Endothelial cell of umbilical vein (primary cell): ENCODE measurements around the gene GALNT2. TPM values are rescaled to one million over a fixed set of nuclear protein-coding genes. Genes with fewer than 3 reads are reported as not detected.

ENCODE experiments used
- BruUV-seq: library from RNA; stranded (reverse); fragments of 400-500 nt; replicated peaks from 2 replicates; lab custom pipeline; 2021; lab: Mats Ljungman, UMichigan
- CTCF ChIA-PET: fragments of 300-600, 350-600 bp; sonication (Branson Sonifier 250); formaldehyde crosslinking; loops from one replicate; lab custom pipeline; 2021; ENCODE audit warnings: antibody characterized with exemption, inconsistent platforms; lab: Charles Lee
- POLR2A ChIA-PET: fragments of 300-600, 350-600 bp; sonication (Branson Sonifier 250); formaldehyde crosslinking; loops from one replicate; lab custom pipeline; 2021; ENCODE audit warnings: antibody characterized with exemption, inconsistent platforms; lab: Charles Lee
- DNase-seq: peaks from one replicate; pipeline ENCODE4 v3.0.0-alpha.2; 2011; ENCODE audit warnings: low read depth, low spot score
- FAIRE-seq: peaks from 2 replicates; lab custom pipeline; 2011; peaks lifted over from hg19 to GRCh38; lab: Jason Lieb, UNC
- H2AFZ ChIP-seq: 2 replicates; pipeline ENCODE4 v1.6.0; 2012; ENCODE audit warnings: low read depth, low read length, control low read depth, inconsistent platforms
- H3K27ac ChIP-seq: 2 replicates; pipeline ENCODE4 v1.5.1; 2011; ENCODE audit warnings: low read depth, mild to moderate bottlenecking, control low read depth, low read length, moderate library complexity; ENCODE audit not compliant: insufficient read depth
- H3K27me3 ChIP-seq, 2 experiments: 2 replicates each; pipeline versions ENCODE4 v1.6.0 to v1.6.1; 2011; ENCODE audit warnings: low read length in 2 of 2, mixed read lengths in 1 of 2; ENCODE audit not compliant: control insufficient read depth in 2 of 2, insufficient read depth in 2 of 2
- H3K36me3 ChIP-seq, 2 experiments: 2 replicates in 1 of 2; 3 replicates in 1 of 2; pipeline ENCODE4 v1.5.1; 2011; ENCODE audit warnings: low read length in 2 of 2, mild to moderate bottlenecking in 1 of 2, moderate library complexity in 1 of 2; ENCODE audit not compliant: control insufficient read depth in 2 of 2, insufficient read depth in 2 of 2; ENCODE audit errors: extremely low read depth in 1 of 2
- H3K4me1 ChIP-seq: 3 replicates; pipeline ENCODE4 v1.5.1; 2011; ENCODE audit warnings: mild to moderate bottlenecking, low read length; ENCODE audit not compliant: control insufficient read depth, insufficient read depth; ENCODE audit errors: extremely low read depth
- H3K4me2 ChIP-seq: 2 replicates; pipeline ENCODE4 v1.6.1; 2011; ENCODE audit warnings: low read length, control low read depth, mixed read lengths; ENCODE audit not compliant: insufficient read depth
- H3K4me3 ChIP-seq, 3 experiments: fragments of 200-600 bp in 1 of 3; sonication (generic), shearing (Covaris generic) in 1 of 3; replicated peaks in 1 of 3; 2 replicates each; pipeline ENCODE4 v1.5.1; 2011 to 2016; ENCODE audit warnings: control low read depth in 3 of 3, low read length in 3 of 3, mild to moderate bottlenecking in 2 of 3, inconsistent platforms in 1 of 3, low read depth in 1 of 3, moderate library complexity in 1 of 3; ENCODE audit not compliant: insufficient read depth in 1 of 3
- H3K79me2 ChIP-seq: 2 replicates; pipeline ENCODE4 v1.6.0; 2012; ENCODE audit warnings: low read length, inconsistent platforms; ENCODE audit not compliant: control insufficient read depth, insufficient read depth
- H3K9ac ChIP-seq: replicated peaks from 2 replicates; pipeline ENCODE3; 2011; ENCODE audit warnings: low read length, control low read depth; ENCODE audit not compliant: insufficient read depth; ENCODE audit errors: extremely low read depth
- H3K9me1 ChIP-seq: replicated peaks from 3 replicates; pipeline ENCODE4 v1.6.0; 2011; ENCODE audit warnings: mild to moderate bottlenecking, low read length; ENCODE audit not compliant: control insufficient read depth, insufficient read depth; ENCODE audit errors: extremely low read depth
- H3K9me3 ChIP-seq: replicated peaks from 2 replicates; pipeline ENCODE4 v1.5.1; 2012; ENCODE audit warnings: low read length, inconsistent platforms; ENCODE audit not compliant: control insufficient read depth, insufficient read depth
- H4K20me1 ChIP-seq: replicated peaks from 2 replicates; pipeline ENCODE3; 2011; ENCODE audit warnings: mild to moderate bottlenecking, low read length; ENCODE audit not compliant: control insufficient read depth, insufficient read depth; ENCODE audit errors: extremely low read depth
- EZH2 ChIP-seq: IDR thresholded peaks from 2 replicates; pipeline ENCODE4 v1.6.1; 2012; ENCODE audit warnings: borderline replicate concordance, low read depth, mild to moderate bottlenecking, moderate library complexity, low read length, inconsistent platforms; ENCODE audit not compliant: severe bottlenecking
- FOS ChIP-seq: IDR thresholded peaks from 2 replicates; pipeline ENCODE4 v1.6.1; 2011; ENCODE audit warnings: mild to moderate bottlenecking, low read length, moderate library complexity, borderline replicate concordance; ENCODE audit not compliant: insufficient read depth
- GATA2 ChIP-seq: IDR thresholded peaks from 2 replicates; pipeline ENCODE4 v1.7.0; 2011; ENCODE audit warnings: low read depth, mild to moderate bottlenecking, moderate library complexity, mixed read lengths, low read length; ENCODE audit not compliant: insufficient read length, insufficient read depth
- JUN ChIP-seq: IDR thresholded peaks from 2 replicates; pipeline ENCODE4 v1.6.1; 2011; ENCODE audit warnings: borderline replicate concordance, low read depth; ENCODE audit not compliant: insufficient read length, insufficient read depth
- MAX ChIP-seq: IDR thresholded peaks from 2 replicates; pipeline ENCODE4 v1.6.1; 2011; ENCODE audit not compliant: insufficient read depth, insufficient read length
- MYC ChIP-seq: IDR thresholded peaks from one replicate; pipeline ENCODE4 v1.6.1; 2011; ENCODE audit warnings: mild to moderate bottlenecking, low read depth, low read length
- POLR2A ChIP-seq: IDR thresholded peaks from 2 replicates; pipeline ENCODE4 v1.6.1; 2012; ENCODE audit warnings: low read depth, mild to moderate bottlenecking, control low read depth, low read length
- POLR2AphosphoS5 ChIP-seq: IDR thresholded peaks from 2 replicates; pipeline ENCODE4 v1.6.1; 2012; ENCODE audit warnings: low read depth, mild to moderate bottlenecking, control low read depth, low read length, moderate library complexity; ENCODE audit not compliant: insufficient read depth
- dilution Hi-C: fragments of 300-500 bp; cut with MboI; formaldehyde crosslinking; loops from one replicate; pipeline ENCODE4 v1.15.0; 2019; ENCODE audit warnings: low sequenced_read_pairs; ENCODE audit not compliant: extremely low pct_ligation_motif_present
- intact Hi-C: fragments of 100-400 bp; cut with micrococcal nuclease; formaldehyde crosslinking; loops from one replicate; pipeline ENCODE4 v1.10.0; 2022
- polyA plus RNA-seq, 4 experiments: library from polyadenylated mRNA; depleted of rRNA in 3 of 4; stranded (reverse) in 3 of 4; unstranded in 1 of 4; fragments of >200 nt; gene quantifications; 2 replicates each; pipeline versions ENCODE4 v1.2.1 to v1.2.3, GENCODE V29; 2011 to 2012; ENCODE audit warnings: missing spikeins in 1 of 4
- total RNA-seq: library from RNA; stranded (reverse); gene quantifications from 2 replicates; pipeline ENCODE4 v1.2.3, GENCODE V29; 2021
- TF ChIP-seq, protein P1 (sequence below), 2 donors: IDR thresholded peaks; 1 replicate in 1 of 2; 2 replicates in 1 of 2; pipeline ENCODE4 v1.5.1; 2011; ENCODE audit warnings: low read length in 2 of 2, mild to moderate bottlenecking in 2 of 2, moderate library complexity in 2 of 2, control low read depth in 1 of 2, inconsistent platforms in 1 of 2, low read depth in 1 of 2; ENCODE audit not compliant: insufficient read depth in 1 of 2; ENCODE audit errors: extremely low read depth in 1 of 2

GALNT2 gene
- total and polyA plus RNA-seq, 2 donors (not counting 3 experiments of a cell fraction or from before 2014, with no cell fraction given), result 56.3 to 77.5 TPM

DNA sequence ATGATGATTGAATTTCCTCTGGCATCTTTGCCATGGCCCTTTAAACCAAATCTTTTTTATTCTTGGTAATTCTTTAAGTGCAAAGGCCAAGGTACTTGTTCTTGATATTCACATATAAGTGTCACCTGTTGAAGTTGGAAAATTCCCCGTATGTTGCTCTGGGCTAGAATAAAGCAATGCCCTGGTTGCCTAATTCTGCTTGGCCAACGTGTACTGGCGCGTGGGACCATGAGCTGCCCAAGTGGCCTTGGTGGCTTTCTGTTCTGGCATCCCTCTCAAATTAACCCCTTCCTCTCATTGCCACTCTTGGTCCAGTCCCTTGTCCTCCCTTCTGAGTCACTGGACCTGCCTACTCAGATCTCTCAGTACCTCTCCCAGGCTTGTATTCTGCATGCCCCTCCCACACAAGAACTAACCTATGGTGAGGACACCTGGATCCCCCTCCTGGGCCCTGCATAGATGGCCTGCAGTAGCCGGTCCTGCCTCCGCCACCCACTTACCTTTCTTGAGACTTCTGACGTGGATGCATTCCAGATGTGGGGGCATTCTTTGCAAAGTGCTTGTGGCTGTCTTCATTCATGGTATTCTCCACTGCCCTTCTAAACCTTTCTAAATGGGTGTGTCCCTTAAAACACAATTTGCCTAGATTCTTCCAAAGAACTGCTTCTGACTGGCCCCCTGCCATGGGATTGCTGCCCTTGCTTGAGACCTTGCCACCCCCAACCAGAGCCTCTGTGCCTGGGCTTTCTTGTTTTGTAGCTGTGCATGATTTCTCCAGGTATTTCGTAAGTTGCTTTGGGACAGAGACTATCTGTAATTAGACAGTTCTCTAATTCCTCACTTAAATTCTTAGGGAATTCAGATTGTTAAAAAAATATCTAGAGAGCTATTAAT, 152.4 kb downstream of the GALNT2 start:
- BruUV-seq, result no TSS peak
- H3K79me2 ChIP-seq, result no peaks in the 10 kb centered on the region

More for the DNA sequence above, 152.4 kb downstream of the GALNT2 start:
- no peak overlapping the region for H3K4me2 ChIP-seq
- TF ChIP-seq POLR2AphosphoS5, result no peak
- no peak for TF ChIP-seq POLR2A
- no peak for TF ChIP-seq FOS
- TF ChIP-seq, protein P1, sequence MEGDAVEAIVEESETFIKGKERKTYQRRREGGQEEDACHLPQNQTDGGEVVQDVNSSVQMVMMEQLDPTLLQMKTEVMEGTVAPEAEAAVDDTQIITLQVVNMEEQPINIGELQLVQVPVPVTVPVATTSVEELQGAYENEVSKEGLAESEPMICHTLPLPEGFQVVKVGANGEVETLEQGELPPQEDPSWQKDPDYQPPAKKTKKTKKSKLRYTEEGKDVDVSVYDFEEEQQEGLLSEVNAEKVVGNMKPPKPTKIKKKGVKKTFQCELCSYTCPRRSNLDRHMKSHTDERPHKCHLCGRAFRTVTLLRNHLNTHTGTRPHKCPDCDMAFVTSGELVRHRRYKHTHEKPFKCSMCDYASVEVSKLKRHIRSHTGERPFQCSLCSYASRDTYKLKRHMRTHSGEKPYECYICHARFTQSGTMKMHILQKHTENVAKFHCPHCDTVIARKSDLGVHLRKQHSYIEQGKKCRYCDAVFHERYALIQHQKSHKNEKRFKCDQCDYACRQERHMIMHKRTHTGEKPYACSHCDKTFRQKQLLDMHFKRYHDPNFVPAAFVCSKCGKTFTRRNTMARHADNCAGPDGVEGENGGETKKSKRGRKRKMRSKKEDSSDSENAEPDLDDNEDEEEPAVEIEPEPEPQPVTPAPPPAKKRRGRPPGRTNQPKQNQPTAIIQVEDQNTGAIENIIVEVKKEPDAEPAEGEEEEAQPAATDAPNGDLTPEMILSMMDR (IDR thresholded peaks at IDR 0.05; ENCODE audit: extremely low read depth in 1 of 2, insufficient read depth in 1 of 2, low read depth in 1 of 2, low read length in 2 of 2), result no peak
- TF ChIP-seq MYC, result no peak
- TF ChIP-seq EZH2, result no peak
- no peak for TF ChIP-seq MAX
- no peak for TF ChIP-seq GATA2
- no peak for TF ChIP-seq JUN
- CTCF ChIA-PET, result no interaction called here
- dilution Hi-C loops, result no loop called here
- H3K9me3 ChIP-seq, result no peaks in the 10 kb centered on the region
- intact Hi-C loops, result no loop called here
- H3K27ac ChIP-seq, result no peak overlapping the region
- H3K27me3 ChIP-seq, result no peaks in the 10 kb centered on the region
- no peaks in the 10 kb centered on the region for H3K36me3 ChIP-seq
- H3K9me1 ChIP-seq, result no peaks in the 10 kb centered on the region
- H2AFZ ChIP-seq, result no peak overlapping the region
- no peak for FAIRE-seq
- H4K20me1 ChIP-seq, result no peaks in the 10 kb centered on the region
- no peak for DNase-seq
- POLR2A ChIA-PET, result no interaction called here
- no peak overlapping the region for H3K9ac ChIP-seq
- no peak overlapping the region for H3K4me3 ChIP-seq
- H3K4me1 ChIP-seq, result peaks cover 9% of the 10 kb centered on the region
